Gastrocnemius medialis (tissue), 4 donors: ENCODE data around the gene SIPA1.

Experiments
- POLR2A ChIP-seq, 2 donors: fragments of 450-650 bp; IDR thresholded peaks; one replicate each; pipeline ENCODE4 v1.6.1; 2017; ENCODE audit warnings: antibody characterized with exemption in 2 of 2, mild to moderate bottlenecking in 2 of 2, moderate library complexity in 2 of 2
- TF ChIP-seq, protein P1 (sequence below), 5 experiments: fragments of 450-650 bp in 3 of 5; fragments of 200-600 bp in 2 of 5; sonication (generic) in 2 of 5; IDR thresholded peaks in 4 of 5; conservative IDR thresholded peaks in 1 of 5; 1 replicate in 4 of 5; 2 replicates in 1 of 5; pipeline ENCODE4 v1.5.1; 2016 to 2019; ENCODE audit warnings: antibody characterized with exemption in 5 of 5, mild to moderate bottlenecking in 3 of 5, moderate library complexity in 3 of 5

DNA sequence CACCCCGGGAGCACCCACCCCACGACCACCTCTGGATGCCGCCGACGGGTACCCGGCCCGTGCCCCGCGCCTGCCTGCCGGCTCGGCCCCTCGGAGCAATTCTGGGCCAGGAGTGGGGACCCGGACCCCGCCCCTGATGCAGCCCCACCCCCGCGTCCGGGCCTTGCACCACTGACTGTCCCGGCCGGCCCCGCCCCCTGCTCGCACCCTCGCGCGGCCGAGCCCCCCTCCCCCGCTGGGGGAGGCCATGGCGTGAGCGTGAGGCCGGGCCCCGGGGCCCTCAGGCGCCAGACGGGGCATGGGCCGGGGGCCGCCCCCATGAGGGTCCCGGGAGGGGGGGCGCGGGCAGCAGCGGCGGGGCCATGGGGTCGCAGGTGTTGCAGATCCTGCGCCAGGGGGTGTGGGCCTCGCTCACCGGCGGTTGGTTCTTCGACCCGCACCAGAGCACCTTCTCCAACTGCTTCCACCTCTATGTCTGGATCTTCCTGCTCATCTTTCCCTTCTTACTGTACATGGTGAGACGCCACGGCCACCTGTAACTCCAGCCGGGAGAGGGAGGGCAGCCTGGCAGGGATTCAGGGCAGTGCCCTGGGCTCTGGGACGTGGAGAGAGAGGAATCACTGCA is 21.8 kb upstream of the SIPA1 start:
- TF ChIP-seq, protein P1, sequence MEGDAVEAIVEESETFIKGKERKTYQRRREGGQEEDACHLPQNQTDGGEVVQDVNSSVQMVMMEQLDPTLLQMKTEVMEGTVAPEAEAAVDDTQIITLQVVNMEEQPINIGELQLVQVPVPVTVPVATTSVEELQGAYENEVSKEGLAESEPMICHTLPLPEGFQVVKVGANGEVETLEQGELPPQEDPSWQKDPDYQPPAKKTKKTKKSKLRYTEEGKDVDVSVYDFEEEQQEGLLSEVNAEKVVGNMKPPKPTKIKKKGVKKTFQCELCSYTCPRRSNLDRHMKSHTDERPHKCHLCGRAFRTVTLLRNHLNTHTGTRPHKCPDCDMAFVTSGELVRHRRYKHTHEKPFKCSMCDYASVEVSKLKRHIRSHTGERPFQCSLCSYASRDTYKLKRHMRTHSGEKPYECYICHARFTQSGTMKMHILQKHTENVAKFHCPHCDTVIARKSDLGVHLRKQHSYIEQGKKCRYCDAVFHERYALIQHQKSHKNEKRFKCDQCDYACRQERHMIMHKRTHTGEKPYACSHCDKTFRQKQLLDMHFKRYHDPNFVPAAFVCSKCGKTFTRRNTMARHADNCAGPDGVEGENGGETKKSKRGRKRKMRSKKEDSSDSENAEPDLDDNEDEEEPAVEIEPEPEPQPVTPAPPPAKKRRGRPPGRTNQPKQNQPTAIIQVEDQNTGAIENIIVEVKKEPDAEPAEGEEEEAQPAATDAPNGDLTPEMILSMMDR (IDR thresholded peaks at IDR 0.05 in 4 of 5, conservative IDR thresholded peaks at IDR 0.05 in 1 of 5): no peak
- TF ChIP-seq POLR2A (IDR thresholded peaks at IDR 0.05): no peak
